Bone marrow (tissue), 2 donors: ENCODE measurements around the gene MRPS5.

ENCODE experiments used
- DNase-seq, 2 donors: peaks; one replicate each; lab custom pipeline; 2025; lab: John Stamatoyannopoulos, UW

The MRPS5 gene

GRCh38 chr2:95060446-95061118, 61.0 kb downstream of the MRPS5 start:
- DNase-seq, result no peak

GRCh38 chr2:95059656-95060370, 61.8 kb downstream of the MRPS5 start:
- no peak for DNase-seq

GRCh38 chr2:95058989-95059641, 62.5 kb downstream of the MRPS5 start:
- no peak for DNase-seq

- no peak for DNase-seq
Observed at GRCh38 chr2:95058466-95058988, 63.1 kb downstream of the MRPS5 start.

- no peak for DNase-seq
Observed at GRCh38 chr2:95057535-95058370, 63.9 kb downstream of the MRPS5 start.

- DNase-seq, result no peak
Observed at GRCh38 chr2:95056461-95057459, 64.8 kb downstream of the MRPS5 start.

- no peak for DNase-seq
Observed at GRCh38 chr2:95056044-95056443, 65.6 kb downstream of the MRPS5 start.

- DNase-seq, result no peak
Observed at GRCh38 chr2:95055262-95055661, 66.3 kb downstream of the MRPS5 start.

GRCh38 chr2:95054016-95054415, 67.6 kb downstream of the MRPS5 start:
- no peak for DNase-seq

GRCh38 chr2:95053543-95053942, 68.1 kb downstream of the MRPS5 start:
- DNase-seq, result no peak

GRCh38 chr2:95052804-95053479, 68.7 kb downstream of the MRPS5 start:
- DNase-seq, result no peak

- DNase-seq, result no peak
Observed at GRCh38 chr2:95052307-95052706, 69.3 kb downstream of the MRPS5 start.

GRCh38 chr2:95051626-95052025, 70.0 kb downstream of the MRPS5 start:
- DNase-seq, result no peak

- DNase-seq, result no peak
Observed at GRCh38 chr2:95050385-95051300, 71.0 kb downstream of the MRPS5 start.

- DNase-seq, result no peak
Observed at GRCh38 chr2:95049961-95050360, 71.6 kb downstream of the MRPS5 start.

- no peak for DNase-seq
Observed at GRCh38 chr2:95049683-95049955, 72.0 kb downstream of the MRPS5 start.

GRCh38 chr2:95048825-95049682, 72.6 kb downstream of the MRPS5 start:
- DNase-seq, result no peak
